ENCODE data around the gene INSYN2B. TPM values are rescaled to one million over a fixed set of nuclear protein-coding genes. Genes with fewer than 3 reads are reported as not detected.

Gene INSYN2B
- polyA plus RNA-seq, 4 donors = 0.01 to 0.03 TPM; not detected in 2

DNA sequence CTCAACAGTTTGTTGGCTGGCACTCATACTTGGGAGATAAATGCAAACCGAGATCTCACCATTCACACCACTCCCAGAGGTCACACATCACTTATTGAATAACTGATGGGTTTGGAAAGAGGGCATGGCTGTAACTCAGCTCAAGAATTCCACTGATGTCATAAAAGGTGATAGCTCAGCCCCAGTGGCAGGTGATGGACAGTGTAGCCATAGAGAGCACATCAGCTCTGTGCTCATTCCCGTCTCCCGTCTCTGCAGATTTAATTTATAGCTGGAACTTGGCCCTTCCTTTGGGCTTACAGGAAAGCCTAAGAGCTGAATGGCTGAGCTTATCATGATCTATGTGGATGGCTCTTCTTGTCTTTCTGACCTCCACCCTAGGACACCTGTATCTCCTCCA is 59.8 kb downstream of the INSYN2B start:
- DNase-seq (no peak), FAIRE-seq (no peak)
- 55 to 77% (median 72%) methylated on average over 3 of the region's 3 CpGs for WGBS, 3 donors
- H3K4me1 ChIP-seq (ENCODE audit: control insufficient read depth in 3 of 3, insufficient read depth in 2 of 3, low read depth in 1 of 3, low read length in 2 of 3) = no peaks in the 10 kb centered on the region
- H3K9me3 ChIP-seq (ENCODE audit: control insufficient read depth in 2 of 2, insufficient read depth in 1 of 2, low read depth in 1 of 2, low read length in 1 of 2) = no peaks in the 10 kb centered on the region
- H3K4me3 ChIP-seq (ENCODE audit: low read depth in 1 of 3, low read length in 3 of 3) = no peak overlapping the region
- no peak overlapping the region for H3K27ac ChIP-seq (ENCODE audit: low read depth in 1 of 3, low read length in 2 of 3)
- no peaks in the 10 kb centered on the region for H3K27me3 ChIP-seq (ENCODE audit: control insufficient read depth in 3 of 3, insufficient read depth in 3 of 3, low read length in 3 of 3)
- no peaks in the 10 kb centered on the region for H3K36me3 ChIP-seq (ENCODE audit: control insufficient read depth in 3 of 3, insufficient read depth in 2 of 3, low read depth in 1 of 3, low read length in 3 of 3)

- no peak for FAIRE-seq
- WGBS, 3 donors = 81 to 90% (median 83%) methylated on average over 2 of the region's 2 CpGs
- Histone ChIP-seq H3K27me3 (ENCODE audit: control insufficient read depth in 3 of 3, insufficient read depth in 3 of 3, low read length in 3 of 3) (no peaks in the 10 kb centered on the region), H3K9me3 (ENCODE audit: control insufficient read depth in 2 of 2, insufficient read depth in 1 of 2, low read depth in 1 of 2, low read length in 1 of 2) (no peaks in the 10 kb centered on the region), H3K4me1 (ENCODE audit: control insufficient read depth in 3 of 3, insufficient read depth in 2 of 3, low read depth in 1 of 3, low read length in 2 of 3) (no peaks in the 10 kb centered on the region), H3K4me3 (ENCODE audit: low read depth in 1 of 3, low read length in 3 of 3) (no peak overlapping the region), H3K27ac (ENCODE audit: low read depth in 1 of 3, low read length in 2 of 3) (no peak overlapping the region), H3K36me3 (ENCODE audit: control insufficient read depth in 3 of 3, insufficient read depth in 2 of 3, low read depth in 1 of 3, low read length in 3 of 3) (no peaks in the 10 kb centered on the region)
- no peak for DNase-seq
These were observed 62.1 kb downstream of the INSYN2B start for GRCh38 chr5:169918228-169918627.

GRCh38 chr5:169917500-169917899 is 62.8 kb downstream of the INSYN2B start:
- no peak for FAIRE-seq
- no peaks in the 10 kb centered on the region for H3K4me1 ChIP-seq (ENCODE audit: control insufficient read depth in 3 of 3, insufficient read depth in 2 of 3, low read depth in 1 of 3, low read length in 2 of 3)
- 66 to 88% (median 75%) methylated on average over 2 of the region's 2 CpGs for WGBS, 3 donors

DNA sequence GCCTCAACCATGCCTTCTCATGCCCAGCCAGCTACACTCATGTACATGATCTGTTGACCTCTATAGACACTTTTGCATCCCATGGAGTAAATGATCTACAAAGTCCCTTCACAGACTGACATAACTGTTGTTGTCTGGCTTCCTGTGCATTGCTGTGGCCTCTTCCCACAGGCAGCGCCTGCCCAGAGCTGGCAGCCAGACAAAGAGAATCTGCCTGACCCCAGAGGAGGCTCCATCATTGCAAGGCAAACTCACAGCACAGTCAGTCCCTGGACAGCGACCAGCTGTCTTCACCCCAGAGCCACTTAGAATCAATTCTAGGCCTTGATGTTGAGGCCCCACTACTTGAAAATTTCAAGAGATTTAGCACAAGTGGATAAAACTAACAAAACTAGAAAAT is 65.5 kb downstream of the INSYN2B start:
- Histone ChIP-seq H3K36me3 (ENCODE audit: control insufficient read depth in 3 of 3, insufficient read depth in 2 of 3, low read depth in 1 of 3, low read length in 3 of 3) (no peaks in the 10 kb centered on the region), H3K4me1 (ENCODE audit: control insufficient read depth in 3 of 3, insufficient read depth in 2 of 3, low read depth in 1 of 3, low read length in 2 of 3) (no peaks in the 10 kb centered on the region), H3K9me3 (ENCODE audit: control insufficient read depth in 2 of 2, insufficient read depth in 1 of 2, low read depth in 1 of 2, low read length in 1 of 2) (no peaks in the 10 kb centered on the region), H3K4me3 (ENCODE audit: low read depth in 1 of 3, low read length in 3 of 3) (no peak overlapping the region), H3K27me3 (ENCODE audit: control insufficient read depth in 3 of 3, insufficient read depth in 3 of 3, low read length in 3 of 3) (no peaks in the 10 kb centered on the region), H3K27ac (ENCODE audit: low read depth in 1 of 3, low read length in 2 of 3) (no peak overlapping the region)
- 45 to 71% (median 59%) methylated on average over 2 of the region's 2 CpGs for WGBS, 3 donors
- FAIRE-seq (no peak), DNase-seq (peak in 1 of 2 donors; percentile 21)

More at GRCh38 chr5:169917500-169917899, 62.8 kb downstream of the INSYN2B start:
- Histone ChIP-seq H3K9me3 (ENCODE audit: control insufficient read depth in 2 of 2, insufficient read depth in 1 of 2, low read depth in 1 of 2, low read length in 1 of 2) (no peaks in the 10 kb centered on the region), H3K4me3 (ENCODE audit: low read depth in 1 of 3, low read length in 3 of 3) (no peak overlapping the region), H3K27me3 (ENCODE audit: control insufficient read depth in 3 of 3, insufficient read depth in 3 of 3, low read length in 3 of 3) (no peaks in the 10 kb centered on the region), H3K36me3 (ENCODE audit: control insufficient read depth in 3 of 3, insufficient read depth in 2 of 3, low read depth in 1 of 3, low read length in 3 of 3) (no peaks in the 10 kb centered on the region), H3K27ac (ENCODE audit: low read depth in 1 of 3, low read length in 2 of 3) (no peak overlapping the region)
- no peak for DNase-seq

DNA sequence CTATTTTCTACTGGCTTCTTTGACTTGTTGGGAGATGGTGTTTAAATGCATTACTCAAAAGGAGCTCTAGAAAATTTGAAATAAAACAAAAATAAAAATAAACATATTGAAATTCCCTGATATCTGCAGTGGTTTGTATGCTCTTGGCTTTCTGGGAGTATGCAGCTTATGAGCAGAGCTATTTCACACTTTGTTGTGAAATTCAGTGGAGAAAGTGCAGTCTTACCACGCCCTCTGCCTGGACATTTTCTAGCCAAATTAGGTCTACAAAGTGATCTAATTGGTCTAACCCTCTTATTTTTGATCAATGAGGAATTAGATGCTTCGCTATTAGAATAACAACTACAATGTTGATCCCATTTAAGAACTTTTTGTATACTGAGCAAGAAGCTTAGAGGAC is 66.8 kb downstream of the INSYN2B start:
- no peak for FAIRE-seq
- no peak for DNase-seq
- Histone ChIP-seq H3K4me1 (ENCODE audit: control insufficient read depth in 3 of 3, insufficient read depth in 2 of 3, low read depth in 1 of 3, low read length in 2 of 3) (no peaks in the 10 kb centered on the region), H3K36me3 (ENCODE audit: control insufficient read depth in 3 of 3, insufficient read depth in 2 of 3, low read depth in 1 of 3, low read length in 3 of 3) (no peaks in the 10 kb centered on the region), H3K27me3 (ENCODE audit: control insufficient read depth in 3 of 3, insufficient read depth in 3 of 3, low read length in 3 of 3) (no peaks in the 10 kb centered on the region), H3K4me3 (ENCODE audit: low read depth in 1 of 3, low read length in 3 of 3) (no peak overlapping the region), H3K9me3 (ENCODE audit: control insufficient read depth in 2 of 2, insufficient read depth in 1 of 2, low read depth in 1 of 2, low read length in 1 of 2) (no peaks in the 10 kb centered on the region), H3K27ac (ENCODE audit: low read depth in 1 of 3, low read length in 2 of 3) (no peak overlapping the region)
- WGBS, 3 donors = 58 to 85% (median 74%) methylated on average over 2 of the region's 2 CpGs

DNA sequence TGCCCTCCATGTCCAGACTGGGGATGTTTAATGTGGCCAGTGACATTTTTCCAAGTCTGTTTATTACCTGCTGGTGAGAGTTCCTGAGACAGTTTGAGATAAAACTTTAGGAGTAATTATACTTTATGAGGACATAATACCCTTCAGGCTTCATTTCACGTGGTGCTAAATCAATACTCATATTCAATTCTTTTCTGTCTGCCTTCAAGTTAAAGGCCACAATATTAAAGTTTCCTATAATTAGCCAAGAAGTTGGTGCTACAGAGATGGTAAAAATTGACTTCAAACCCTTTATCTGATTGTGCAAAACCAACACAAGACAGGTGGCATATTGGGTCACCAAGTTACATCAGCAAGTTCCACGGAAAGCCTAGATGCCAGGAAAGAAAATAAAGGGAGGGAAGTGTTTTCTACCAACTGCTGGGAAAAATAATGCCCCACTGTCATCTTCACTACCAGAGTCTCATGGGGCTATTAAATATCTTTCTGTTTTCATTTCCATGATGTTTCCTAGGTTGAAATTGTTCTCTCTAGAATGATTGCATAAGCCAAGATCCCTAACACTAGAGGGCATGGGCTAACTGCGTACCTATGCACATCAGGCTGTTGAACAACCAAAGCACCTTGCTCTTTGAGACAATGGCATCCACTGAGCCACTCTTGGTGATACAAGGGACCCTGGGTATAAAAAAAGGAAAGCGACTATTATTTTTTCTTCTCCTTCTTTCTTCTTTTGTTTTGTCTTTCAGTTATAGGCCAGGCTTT is 68.7 kb downstream of the INSYN2B start:
- no peaks in the 10 kb centered on the region for H3K4me1 ChIP-seq (ENCODE audit: control insufficient read depth in 3 of 3, insufficient read depth in 2 of 3, low read depth in 1 of 3, low read length in 2 of 3)
- FAIRE-seq = no peak
- no peaks in the 10 kb centered on the region for H3K27me3 ChIP-seq (ENCODE audit: control insufficient read depth in 3 of 3, insufficient read depth in 3 of 3, low read length in 3 of 3)
- no peak overlapping the region for H3K27ac ChIP-seq (ENCODE audit: low read depth in 1 of 3, low read length in 2 of 3)
- no peaks in the 10 kb centered on the region for H3K36me3 ChIP-seq (ENCODE audit: control insufficient read depth in 3 of 3, insufficient read depth in 2 of 3, low read depth in 1 of 3, low read length in 3 of 3)
- H3K9me3 ChIP-seq (ENCODE audit: control insufficient read depth in 2 of 2, insufficient read depth in 1 of 2, low read depth in 1 of 2, low read length in 1 of 2) = no peaks in the 10 kb centered on the region
- H3K4me3 ChIP-seq (ENCODE audit: low read depth in 1 of 3, low read length in 3 of 3) = no peak overlapping the region
- no peak for DNase-seq
- WGBS, 3 donors = 55 to 81% (median 71%) methylated on average over 4 of the region's 4 CpGs

GRCh38 chr5:169910393-169910792 is 69.9 kb downstream of the INSYN2B start:
- H3K36me3 ChIP-seq (ENCODE audit: control insufficient read depth in 3 of 3, insufficient read depth in 2 of 3, low read depth in 1 of 3, low read length in 3 of 3) = no peaks in the 10 kb centered on the region
- H3K9me3 ChIP-seq (ENCODE audit: control insufficient read depth in 2 of 2, insufficient read depth in 1 of 2, low read depth in 1 of 2, low read length in 1 of 2) = no peaks in the 10 kb centered on the region
- H3K4me3 ChIP-seq (ENCODE audit: low read depth in 1 of 3, low read length in 3 of 3) = no peak overlapping the region
- H3K27me3 ChIP-seq (ENCODE audit: control insufficient read depth in 3 of 3, insufficient read depth in 3 of 3, low read length in 3 of 3) = no peaks in the 10 kb centered on the region
- DNase-seq = no peak
- FAIRE-seq = no peak
- no peak overlapping the region for H3K27ac ChIP-seq (ENCODE audit: low read depth in 1 of 3, low read length in 2 of 3)
- WGBS, 3 donors = 73 to 89% (median 85%) methylated on average over 5 of the region's 5 CpGs
- no peaks in the 10 kb centered on the region for H3K4me1 ChIP-seq (ENCODE audit: control insufficient read depth in 3 of 3, insufficient read depth in 2 of 3, low read depth in 1 of 3, low read length in 2 of 3)

DNA sequence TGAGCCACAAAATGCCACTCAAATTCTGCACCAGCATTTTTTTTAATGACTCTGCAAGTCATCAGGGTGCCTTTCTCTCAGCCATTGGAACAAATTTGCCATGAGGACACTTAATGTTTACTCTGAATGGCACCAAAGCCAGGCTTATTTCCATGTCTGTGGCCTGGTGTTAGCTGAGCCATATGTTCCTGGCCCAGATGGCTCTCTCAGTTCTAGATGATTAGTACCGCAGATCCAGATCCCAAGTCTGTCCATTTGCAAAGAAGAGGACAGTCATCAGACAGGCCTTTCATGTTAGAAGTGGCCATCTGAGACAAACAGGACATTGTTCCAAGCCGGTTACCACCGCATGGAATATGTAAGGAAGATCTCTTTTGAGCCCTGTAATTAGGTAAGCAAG is 70.3 kb downstream of the INSYN2B start:
- Histone ChIP-seq H3K4me3 (ENCODE audit: low read depth in 1 of 3, low read length in 3 of 3) (no peak overlapping the region), H3K27ac (ENCODE audit: low read depth in 1 of 3, low read length in 2 of 3) (no peak overlapping the region), H3K9me3 (ENCODE audit: control insufficient read depth in 2 of 2, insufficient read depth in 1 of 2, low read depth in 1 of 2, low read length in 1 of 2) (no peaks in the 10 kb centered on the region), H3K4me1 (ENCODE audit: control insufficient read depth in 3 of 3, insufficient read depth in 2 of 3, low read depth in 1 of 3, low read length in 2 of 3) (no peaks in the 10 kb centered on the region), H3K36me3 (ENCODE audit: control insufficient read depth in 3 of 3, insufficient read depth in 2 of 3, low read depth in 1 of 3, low read length in 3 of 3) (no peaks in the 10 kb centered on the region), H3K27me3 (ENCODE audit: control insufficient read depth in 3 of 3, insufficient read depth in 3 of 3, low read length in 3 of 3) (no peaks in the 10 kb centered on the region)
- DNase-seq = no peak
- 76 to 94% (median 92%) methylated on average over 3 of the region's 3 CpGs for WGBS, 3 donors
- FAIRE-seq = no peak

GRCh38 chr5:169908864-169909263 is 71.4 kb downstream of the INSYN2B start:
- 23 to 65% (median 46%) methylated on average over 1 of the region's 1 CpG for whole genome bisulfite sequencing, 3 donors
- no peak overlapping the region for H3K4me3 ChIP-seq (ENCODE audit: low read depth in 1 of 3, low read length in 3 of 3)
- H3K9me3 ChIP-seq (ENCODE audit: control insufficient read depth in 2 of 2, insufficient read depth in 1 of 2, low read depth in 1 of 2, low read length in 1 of 2) = no peaks in the 10 kb centered on the region
- no peak for DNase-seq
- H3K27ac ChIP-seq (ENCODE audit: low read depth in 1 of 3, low read length in 2 of 3) = no peak overlapping the region
- no peaks in the 10 kb centered on the region for H3K27me3 ChIP-seq (ENCODE audit: control insufficient read depth in 3 of 3, insufficient read depth in 3 of 3, low read length in 3 of 3)
- H3K4me1 ChIP-seq (ENCODE audit: control insufficient read depth in 3 of 3, insufficient read depth in 2 of 3, low read depth in 1 of 3, low read length in 2 of 3) = no peaks in the 10 kb centered on the region
- H3K36me3 ChIP-seq (ENCODE audit: control insufficient read depth in 3 of 3, insufficient read depth in 2 of 3, low read depth in 1 of 3, low read length in 3 of 3) = no peaks in the 10 kb centered on the region
- FAIRE-seq = no peak
